ENCODE measurements around the gene EBPL.

EBPL gene

DNA sequence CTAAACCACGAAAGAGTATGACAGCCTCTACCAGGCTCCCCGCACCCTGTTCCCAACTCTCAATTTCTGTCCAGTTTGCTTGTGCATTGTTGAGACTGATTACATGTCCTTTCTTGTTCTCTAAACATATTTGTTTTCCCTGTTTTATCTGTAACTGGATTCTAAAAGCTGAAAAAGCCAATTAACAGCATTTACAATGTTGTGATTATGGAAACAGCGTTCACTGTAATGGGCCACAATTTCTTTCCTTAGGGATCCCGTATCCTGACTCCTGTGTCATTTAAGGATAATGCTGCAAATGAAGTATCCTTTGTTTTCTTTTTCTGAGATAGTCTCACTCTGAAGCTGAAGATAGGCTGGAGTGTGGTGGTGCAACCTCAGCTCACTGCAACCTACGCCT is 20.5 kb downstream of the EBPL start:
- DNase-seq = no peak

DNA sequence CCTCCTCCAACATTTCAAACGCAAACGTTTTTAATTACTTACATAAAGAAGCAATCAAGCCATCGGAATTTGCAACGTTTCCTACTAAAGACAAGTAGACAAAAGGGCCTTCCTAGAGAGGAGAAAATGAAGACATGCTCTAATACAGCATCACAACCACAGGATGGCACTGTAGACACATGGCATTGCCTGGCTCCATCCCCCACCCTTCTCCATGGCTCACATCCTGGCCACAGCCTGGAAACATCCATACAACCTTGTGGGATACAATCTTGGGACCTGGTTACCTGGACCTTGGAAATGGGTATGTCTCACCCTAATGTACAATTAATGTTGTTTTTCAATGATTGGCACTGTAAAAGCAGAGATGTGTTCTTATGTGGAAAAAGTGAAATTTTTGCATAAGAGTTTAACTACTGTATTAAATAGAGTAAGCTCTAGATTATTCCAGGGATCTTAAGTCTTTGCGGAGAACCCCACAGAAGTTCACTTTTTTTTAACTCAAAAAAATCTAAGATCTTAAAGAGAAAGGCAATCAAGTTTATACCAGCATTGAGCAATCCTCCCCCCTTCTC is 21.5 kb downstream of the EBPL start:
- DNase-seq = peak; percentile 28

DNA sequence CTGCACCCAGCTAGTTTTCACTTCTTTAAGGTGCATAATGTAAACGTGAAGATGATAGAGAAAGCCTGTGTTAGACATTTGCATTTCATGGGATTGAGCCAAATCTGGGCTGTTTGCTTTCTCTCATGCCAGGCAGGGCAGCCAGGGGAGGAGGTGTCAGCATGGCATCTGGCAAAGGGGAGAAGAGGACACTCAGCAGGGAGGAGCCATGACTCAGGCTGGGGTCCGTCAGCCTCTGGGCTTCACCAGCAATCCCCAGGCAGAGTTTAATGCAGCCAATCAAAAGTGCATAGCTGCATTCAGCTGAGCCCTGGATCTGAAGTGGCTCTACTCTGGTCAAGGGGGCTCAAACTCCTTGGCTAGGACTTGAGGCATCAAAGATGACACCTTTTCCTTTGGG is 23.5 kb downstream of the EBPL start:
- no peak for DNase-seq

DNA sequence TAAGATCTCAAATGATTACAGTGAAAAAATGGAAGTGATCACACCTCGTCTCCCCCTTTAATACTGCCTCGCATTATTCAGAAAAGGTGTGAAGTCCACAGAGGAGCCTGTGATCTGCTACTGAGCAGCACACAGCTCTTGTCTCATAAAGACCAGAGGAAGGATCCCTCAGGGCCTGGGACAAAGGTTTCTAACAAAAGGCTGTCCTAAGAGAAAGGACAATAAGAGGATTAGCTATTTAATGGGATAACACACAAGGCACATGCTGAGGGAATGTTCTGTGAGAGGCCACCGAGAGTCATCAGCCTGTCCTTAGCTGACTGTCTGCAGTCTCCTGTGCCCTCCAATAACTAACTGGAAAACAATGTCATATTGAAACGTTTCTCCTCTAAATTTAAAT is 26.7 kb downstream of the EBPL start:
- no peak for DNase-seq

DNA sequence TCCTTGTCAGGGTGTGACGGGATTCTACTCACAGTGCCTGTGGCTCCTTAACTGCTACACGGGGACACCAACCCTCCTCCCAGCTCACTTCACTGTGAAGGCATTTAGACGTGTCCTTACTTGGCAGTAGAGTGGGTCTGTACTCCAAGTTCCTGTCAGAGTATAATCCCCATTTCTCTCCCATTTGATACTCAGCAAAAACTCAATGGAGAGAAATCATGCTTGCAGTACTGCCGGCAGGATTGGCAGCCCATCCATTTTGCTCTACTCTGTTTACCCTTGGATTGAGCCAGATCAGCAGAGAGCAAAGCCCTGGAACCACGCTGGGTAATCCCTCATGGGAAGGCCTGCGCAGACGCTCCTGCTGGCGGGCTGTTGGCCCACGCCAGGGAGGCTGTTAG is 34.0 kb downstream of the EBPL start:
- DNase-seq = no peak

DNA sequence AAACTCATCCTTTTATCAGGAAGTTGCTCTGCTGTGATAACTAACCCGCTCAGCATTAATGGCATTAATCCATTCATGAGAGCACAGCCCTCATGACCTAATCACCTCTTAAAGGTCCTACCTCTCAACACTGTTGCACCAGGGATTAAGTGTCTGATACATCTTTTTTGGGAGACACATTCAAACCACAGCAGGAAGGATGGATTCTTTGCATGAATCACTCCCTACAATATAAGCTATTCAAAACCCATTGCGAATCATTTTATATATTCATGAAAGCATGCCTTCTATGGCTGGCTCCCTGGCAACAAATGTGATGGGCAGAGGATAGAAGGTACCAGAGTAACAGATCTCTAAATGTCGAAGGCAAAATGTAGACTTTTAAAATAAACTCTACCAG is 35.4 kb downstream of the EBPL start:
- DNase-seq = no peak

DNA sequence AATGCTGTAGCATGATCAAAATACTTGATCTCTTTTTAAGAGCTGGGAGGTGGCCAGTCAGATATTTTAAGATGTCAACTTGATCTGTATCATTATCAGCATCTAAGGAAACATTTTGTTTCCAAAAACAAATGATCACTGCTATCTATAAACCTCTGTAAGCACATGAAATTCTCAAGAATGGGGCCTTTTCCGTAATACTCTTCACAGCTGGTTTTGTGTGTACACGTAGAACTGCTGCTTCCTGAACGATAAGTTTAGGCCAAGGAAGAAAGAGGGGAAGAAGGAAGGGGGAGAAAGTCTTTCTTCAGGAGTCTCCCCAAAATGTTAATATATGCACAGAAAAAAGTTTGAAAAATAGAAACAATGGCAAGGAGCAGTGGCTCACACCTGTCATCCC is 37.3 kb downstream of the EBPL start:
- no peak for DNase-seq

DNA sequence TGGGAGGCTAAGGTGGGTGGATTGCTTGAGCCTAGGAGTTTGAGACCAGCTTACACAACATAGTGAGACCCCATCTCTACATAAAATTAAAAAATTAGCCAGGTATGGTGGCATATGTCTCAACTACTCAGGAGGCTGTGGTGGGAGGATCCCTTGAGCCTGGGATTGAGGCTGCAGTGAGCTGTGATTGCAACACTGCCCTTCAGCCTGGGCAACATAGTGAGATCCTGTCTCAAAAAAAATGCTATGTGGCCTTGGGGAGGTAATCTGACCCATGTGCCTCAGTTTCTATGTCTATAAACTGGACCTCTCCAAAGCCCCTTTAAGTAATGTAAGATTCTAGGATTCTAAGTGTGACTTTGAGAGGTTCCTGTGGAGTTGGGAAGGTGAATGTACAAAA is 37.8 kb downstream of the EBPL start:
- no peak for DNase-seq

DNA sequence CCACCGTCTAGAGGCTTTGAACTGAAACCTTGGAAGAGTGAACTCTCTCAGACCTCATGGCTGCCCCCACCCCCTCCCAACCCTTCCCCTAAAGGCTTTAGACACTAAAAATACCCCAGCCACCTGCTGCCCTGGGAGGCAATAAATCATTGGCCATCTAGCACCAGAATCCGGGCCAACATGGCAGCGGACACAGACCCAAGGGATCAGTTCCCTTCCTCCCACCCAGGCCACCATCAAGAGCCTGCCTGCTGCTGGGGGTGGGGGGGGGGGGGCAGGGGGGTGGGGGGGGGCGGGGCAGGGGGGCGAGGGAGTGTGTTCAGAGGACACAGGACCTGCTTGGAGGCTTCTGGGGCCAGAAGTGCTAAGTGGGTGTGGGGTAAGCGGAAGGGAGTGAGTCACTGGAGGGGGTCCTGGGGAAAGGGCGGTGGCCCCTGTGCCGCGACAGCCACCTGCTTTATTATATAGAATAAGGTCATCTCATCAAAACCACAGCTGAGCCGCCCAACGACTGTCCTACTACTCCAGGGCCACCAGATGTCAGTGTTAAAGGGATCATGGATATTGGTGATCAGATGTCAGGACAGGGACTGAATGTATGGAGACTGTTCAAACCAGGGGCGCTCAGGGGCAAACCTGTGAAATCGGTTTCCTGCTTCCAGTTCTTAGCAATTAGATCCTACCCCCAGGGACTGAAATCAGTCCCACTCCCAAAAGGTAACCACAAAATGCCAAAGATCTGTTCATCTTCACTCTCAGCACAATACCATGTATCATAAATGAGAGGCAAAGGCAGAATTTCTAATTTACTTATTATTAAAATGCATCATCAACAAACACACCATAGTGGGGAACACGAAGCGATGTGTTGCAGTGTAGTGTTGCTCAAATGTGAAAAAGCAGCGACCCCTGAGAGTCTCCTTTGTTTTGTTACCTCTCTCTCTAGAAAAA is 38.7 kb downstream of the EBPL start:
- no peak for DNase-seq

DNA sequence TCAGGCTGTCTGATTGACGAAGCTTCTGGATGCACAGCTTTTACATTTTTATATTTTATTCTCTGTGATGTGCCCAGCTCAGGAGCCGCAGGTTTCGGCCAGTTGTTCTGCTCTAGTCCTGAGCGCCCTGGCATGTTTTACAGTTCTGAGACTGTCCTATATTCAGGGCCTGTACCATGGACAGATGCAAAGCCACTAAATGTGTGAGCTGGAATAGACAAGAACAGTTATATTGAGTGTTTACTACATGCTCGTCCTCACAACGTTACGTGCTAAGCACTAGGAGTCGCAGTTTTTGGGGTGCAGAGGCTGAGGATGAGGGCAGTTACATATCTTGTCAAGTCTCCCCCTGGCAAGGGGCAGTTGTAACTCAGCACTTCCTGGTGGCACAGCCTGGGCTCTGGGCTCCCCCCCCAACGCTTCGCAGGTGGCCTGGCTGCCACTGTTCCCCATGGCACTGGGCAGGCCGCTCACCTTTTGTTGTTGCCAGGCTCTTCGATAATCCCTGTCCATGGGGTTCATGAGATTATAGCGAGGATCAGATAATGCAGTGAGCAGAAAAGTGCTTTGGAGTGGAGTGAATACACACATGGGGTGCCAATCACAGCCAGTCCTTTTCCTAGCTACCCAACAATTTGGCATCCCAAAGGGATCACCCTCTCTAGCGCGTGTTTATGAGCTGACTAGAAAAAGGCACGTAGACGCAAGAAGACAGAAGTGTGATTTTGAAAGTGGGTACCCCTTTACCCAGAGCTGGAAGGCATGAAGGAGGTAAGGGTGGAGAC is 39.5 kb downstream of the EBPL start:
- no peak for DNase-seq

DNA sequence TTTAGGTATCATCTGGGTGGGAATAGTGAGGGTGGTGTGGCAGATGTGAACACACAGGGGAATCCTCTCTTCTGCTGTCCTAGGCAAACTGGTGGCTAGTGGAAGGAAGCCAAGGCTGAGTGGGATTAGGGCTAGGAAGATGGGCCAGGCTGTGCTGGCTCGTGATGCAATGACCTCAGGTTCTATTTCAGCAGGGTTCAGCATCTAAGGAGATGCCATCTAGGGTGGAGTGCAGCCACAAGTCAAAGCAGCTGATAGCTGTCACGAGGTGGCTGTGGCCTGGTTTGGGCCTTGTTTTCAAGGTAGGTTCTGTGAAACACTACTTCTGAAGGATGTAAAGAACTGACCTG is 41.3 kb downstream of the EBPL start:
- no peak for DNase-seq

DNA sequence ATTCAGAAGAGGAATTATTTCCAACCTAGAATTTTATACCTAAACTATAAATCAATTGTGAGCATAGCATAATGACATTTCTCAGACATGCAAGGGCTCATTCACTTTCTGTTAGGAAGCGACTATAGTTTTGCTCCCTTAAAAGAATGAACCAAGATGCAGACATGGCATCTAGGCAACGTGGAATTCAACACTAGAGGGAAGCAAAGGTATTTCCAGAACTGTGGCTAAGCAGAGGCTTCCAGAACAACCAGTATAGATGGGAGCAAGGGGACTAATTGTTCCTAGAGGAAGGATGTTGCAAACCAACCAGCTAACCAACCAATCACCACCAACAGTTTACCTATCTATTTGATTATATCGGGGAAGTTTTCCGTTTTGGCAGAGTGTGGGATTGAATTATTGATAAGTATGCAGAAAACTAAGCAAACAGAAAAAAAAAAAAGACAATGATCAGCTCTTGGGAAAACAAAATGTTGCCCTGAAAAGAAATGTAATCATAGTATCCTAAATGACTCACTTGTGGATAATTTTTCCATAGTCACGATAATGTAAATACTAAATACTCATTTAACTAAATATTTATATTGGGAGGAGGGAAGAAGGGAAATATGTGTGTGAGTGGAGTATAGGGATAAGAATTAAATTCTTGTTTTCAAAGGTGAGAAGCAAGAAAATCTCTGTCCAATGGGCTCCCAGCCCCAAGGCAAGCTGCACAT is 41.9 kb downstream of the EBPL start:
- DNase-seq = no peak

DNA sequence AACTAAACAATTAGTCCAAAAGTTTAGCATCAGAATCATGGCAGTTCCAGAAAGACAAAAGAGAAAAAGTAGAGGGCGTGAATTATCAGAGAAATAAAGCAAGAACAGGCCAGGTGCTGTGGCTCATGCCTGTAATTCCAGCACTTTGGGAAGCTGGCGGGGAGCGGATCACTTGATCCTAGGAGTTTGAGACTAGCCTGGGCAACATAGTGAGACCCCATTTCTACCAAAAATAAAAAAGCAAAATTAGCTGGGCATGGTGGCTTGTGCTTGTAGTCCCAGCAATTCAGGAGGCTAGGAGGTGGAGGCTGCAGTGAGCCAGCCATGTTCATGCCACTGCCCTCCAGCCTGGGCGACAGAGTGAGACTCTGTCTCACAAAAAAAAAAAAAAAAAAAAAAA is 44.6 kb downstream of the EBPL start:
- DNase-seq = no peak

DNA sequence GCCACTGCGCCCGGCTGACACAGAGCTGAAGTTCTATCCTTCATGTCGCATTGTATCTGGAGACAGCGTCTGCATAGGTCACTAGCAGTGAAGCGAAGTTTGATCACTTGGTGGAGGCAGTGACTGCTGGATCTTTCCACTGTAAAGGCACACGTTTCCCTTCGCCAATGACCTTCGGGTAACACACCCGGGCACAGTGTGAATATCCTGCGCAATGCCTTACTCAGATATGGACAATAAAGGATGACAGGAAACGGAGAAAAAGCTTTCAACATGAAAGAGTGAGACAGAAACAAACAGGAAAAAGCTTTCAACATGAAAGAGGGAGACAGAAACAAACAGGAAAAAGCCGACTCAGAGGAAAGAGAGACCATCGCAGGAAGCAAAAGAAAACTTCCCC is 45.8 kb downstream of the EBPL start:
- no peak for DNase-seq

DNA sequence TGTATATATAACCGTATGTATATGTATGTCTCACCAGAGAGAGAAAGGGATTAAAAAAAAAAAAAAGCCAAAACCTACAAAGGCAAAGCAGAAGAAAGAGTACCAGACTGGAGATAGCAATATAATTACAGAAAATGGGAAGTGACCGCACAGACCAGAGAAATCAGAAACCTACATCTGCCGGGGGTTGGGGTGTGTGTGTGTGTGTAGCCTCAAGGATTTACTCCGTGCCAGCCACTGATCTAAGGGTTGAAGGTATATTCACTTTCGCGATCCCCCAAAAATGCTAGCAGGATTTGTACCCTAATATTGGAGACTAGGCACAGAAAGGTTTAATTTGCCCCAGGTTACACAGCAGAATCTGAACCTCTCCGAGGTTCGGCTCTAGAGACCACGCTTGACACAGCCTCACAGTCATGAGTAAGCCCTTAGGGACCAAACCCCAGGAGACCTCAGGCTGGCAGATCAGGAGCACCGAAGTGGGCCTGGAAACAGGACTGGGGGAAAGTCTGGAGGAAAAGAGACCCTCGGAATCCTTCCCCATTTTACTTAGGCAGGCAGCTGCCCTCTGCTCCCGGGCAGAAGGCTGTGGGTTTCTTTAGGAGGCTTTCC is 48.1 kb downstream of the EBPL start:
- no peak for DNase-seq

DNA sequence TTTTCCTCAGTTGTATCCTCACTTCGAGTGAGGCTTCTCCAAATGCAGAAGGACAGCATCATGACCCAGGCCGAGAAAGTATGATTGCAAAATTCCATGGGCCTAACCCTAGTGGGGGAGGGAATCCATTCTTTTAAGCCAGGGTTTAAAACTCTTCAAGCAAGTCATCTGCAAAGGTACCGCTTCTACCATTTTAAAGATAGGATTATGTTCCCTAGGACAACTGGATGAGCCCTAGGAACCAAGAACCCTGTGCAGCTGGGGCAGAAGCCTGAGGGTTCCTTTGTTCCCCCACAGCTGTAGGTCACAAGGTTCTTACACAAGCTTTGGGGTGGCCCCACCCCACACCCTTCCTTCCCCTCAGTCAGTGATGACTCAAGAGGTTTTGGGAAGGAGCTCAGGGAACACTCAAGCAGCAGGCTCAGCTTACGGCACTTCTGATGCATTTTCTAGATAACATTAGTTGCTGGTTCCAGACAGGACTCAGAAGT is 49.4 kb downstream of the EBPL start:
- no peak for DNase-seq

DNA sequence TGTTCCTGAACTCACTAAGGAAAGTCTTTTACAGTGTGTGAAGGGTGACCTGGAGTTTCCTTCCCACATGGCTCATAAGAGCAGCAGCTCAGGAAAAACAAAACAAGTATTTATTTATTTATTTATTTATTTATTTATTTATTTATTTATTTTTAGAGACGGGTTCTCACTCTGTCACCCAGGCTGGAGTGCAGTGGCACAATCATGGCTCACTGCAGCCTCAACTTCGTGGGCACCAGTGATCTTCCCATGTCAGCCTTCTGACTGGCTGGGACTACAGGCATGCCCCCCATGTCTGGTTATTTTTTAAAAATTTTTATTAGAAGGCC is 52.6 kb downstream of the EBPL start:
- no peak for DNase-seq

DNA sequence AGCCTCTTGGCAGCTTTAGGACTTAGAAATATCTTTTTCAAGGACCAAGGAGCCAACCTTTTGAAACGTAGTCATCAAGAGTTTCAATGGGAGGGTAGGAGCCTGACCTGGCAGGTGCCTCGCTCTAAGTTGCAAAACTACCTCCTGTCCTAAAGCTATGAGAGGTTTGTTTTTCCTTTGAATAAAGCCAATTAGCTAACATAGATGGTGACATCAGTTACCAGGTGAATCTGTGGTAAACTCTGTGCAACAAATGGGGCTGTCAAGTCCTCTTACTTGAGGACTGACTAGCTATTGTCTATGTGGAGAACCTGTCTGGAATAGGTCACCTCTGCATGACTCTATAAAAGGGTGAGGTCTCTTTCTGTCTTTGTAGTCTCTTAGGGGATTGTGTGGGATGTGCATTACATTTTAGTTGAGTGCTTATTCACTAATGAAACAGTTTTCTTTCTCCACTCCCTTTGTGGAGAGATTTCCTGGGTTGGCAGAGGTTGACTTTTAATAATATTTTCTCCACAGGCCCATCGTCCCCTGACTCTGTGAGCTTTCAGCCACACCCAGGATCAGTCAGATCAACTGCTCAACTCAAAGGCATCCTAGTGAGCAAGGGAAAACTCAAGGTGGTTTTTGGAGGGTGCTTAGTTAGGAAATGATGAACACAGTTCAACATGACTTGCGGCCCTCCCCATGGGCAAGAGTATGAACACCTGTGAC is 53.1 kb downstream of the EBPL start:
- DNase-seq = no peak

DNA sequence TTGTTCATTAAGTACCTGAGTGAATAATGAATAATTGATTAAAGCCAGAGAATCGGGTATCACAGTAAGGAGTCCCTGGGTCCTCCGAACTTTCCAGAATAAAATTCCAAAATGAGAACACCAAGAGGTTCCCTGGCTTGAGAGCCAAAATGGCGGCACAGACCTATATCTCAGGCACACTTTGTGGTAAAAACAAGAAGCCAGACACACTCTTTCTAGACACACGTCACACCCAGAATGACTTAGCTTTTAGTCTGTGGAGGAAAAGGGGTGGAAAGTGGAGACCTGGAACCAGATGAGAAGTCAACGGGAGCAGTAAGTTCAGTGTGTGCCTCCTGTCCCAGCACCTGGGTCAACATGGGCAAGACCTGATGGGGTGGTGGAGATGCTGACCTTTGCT is 54.6 kb downstream of the EBPL start:
- DNase-seq = no peak

DNA sequence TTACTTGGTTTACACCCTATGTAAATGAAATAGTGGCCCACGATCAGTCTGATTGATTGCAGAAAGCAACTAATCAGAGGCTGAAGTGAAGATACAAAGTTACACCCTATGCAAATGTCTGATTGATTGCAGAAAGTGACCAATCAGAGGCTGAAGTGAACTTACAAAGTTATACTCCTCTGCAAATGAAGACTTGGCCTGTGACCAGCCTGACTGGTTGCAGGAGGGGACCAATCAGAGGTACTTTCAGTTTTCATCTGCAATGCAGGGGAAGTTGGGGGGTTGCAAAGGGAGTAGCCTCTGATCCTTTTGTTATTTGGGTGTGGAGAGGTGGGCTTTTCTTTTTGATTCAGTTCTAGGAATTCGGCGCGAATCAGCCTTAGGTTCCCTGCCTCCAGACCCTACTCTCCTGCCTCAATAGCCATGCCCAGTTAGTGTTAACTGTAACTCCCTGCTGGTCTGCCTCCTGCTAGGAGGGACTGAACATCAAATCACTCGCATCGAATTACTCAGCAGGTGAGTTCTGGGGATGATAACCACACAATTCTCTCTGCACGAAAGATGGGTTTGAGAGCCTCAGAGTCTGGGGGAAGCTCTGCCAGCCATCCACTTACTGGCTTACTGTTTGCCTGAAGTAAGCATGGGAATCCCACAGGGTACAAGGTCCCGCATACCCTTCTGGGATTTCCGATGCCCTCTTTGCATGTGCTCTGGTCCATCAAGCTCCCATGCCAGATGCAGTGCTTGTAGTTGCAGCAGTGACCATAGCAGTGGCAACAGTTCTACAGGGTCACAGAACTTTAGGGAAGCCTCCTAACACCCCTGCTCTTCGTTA is 55.5 kb downstream of the EBPL start:
- DNase-seq = no peak

DNA sequence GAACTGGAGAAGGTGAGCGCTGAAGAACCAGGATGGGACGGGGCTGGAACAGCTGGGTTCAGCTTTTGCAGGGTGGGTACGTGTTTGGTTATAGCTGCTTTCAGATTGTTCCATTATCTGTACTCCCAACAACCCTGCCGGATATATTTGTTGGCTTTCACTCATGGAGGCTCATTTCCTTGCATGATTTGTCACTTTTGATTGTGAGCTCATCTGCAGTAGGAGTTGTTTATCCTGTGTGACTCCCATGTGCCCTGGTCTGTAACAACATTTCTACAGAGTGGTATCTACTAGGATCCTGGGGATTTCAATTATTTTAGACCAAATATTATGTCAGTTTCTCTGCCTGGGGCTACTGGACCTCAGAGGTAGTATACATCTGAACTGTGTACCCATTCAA is 57.6 kb downstream of the EBPL start:
- no peak for DNase-seq

Data from NCI-H2029 treated with DMSO at 0.1 percent for 48 hours (cell line).